Thoracic aorta (tissue), 2 donors: ENCODE data around the gene ZNF688. TPM values are rescaled to one million over a fixed set of nuclear protein-coding genes. Genes with fewer than 3 reads are reported as not detected.

Source experiments
- ATAC-seq: fragments of 150-250 bp; one replicate; pipeline ENCODE4 v1.8.0; 2017; ENCODE audit warnings: low read depth; ENCODE audit not compliant: insufficient number of reproducible peaks, low FRiP score
- DNase-seq: peaks from one replicate; pipeline ENCODE4 v3.0.0-alpha.2; 2020; ENCODE audit warnings: low spot score
- H3K27ac ChIP-seq, 2 donors: fragments of 200-600 bp; sonication (generic); 1 replicate in 1 of 2; 2 replicates in 1 of 2; pipeline ENCODE4 v1.5.1; 2016; ENCODE audit warnings: mild to moderate bottlenecking in 2 of 2, moderate library complexity in 2 of 2
- H3K27me3 ChIP-seq: fragments of 200-600 bp; sonication (generic); replicated peaks from 2 replicates; pipeline ENCODE4 v1.6.0; 2016; ENCODE audit warnings: mild to moderate bottlenecking; ENCODE audit not compliant: insufficient read depth
- H3K36me3 ChIP-seq: fragments of 200-600 bp; sonication (generic); one replicate; pipeline ENCODE4 v1.5.1; 2016
- H3K4me1 ChIP-seq, 2 donors: fragments of 200-600 bp; sonication (generic); 1 replicate in 1 of 2; 2 replicates in 1 of 2; pipeline versions ENCODE4 v1.5.1 to v1.6.0; 2016; ENCODE audit warnings: low read depth in 2 of 2, mild to moderate bottlenecking in 1 of 2; ENCODE audit not compliant: control insufficient read depth in 1 of 2
- H3K4me3 ChIP-seq: fragments of 200-600 bp; sonication (generic); 2 replicates; pipeline ENCODE4 v1.5.1; 2016; ENCODE audit warnings: mild to moderate bottlenecking
- H3K9me3 ChIP-seq: fragments of 200-600 bp; sonication (generic); 2 replicates; pipeline ENCODE4 v1.5.1; 2016
- CTCF ChIP-seq: fragments of 200-600 bp; sonication (generic); IDR thresholded peaks from one replicate; pipeline ENCODE4 v1.5.1; 2019; ENCODE audit warnings: antibody characterized with exemption
- total RNA-seq, 2 donors: library from RNA; depleted of rRNA; stranded (reverse); fragments of >200 nt; gene quantifications; one replicate each; pipeline versions ENCODE4 v1.1.0 to v1.2.3, GENCODE V29; 2016

Gene ZNF688
- total RNA-seq, 2 donors from 2014 or later, result 9.2 to 24.2 TPM

- no peak for TF ChIP-seq CTCF
- Histone ChIP-seq H3K27ac (peak within 1 kb of the TSS; percentile 91 to 94), H3K4me1 (peaks cover 16 to 25% of the 10 kb centered on the region in 2 donors), H3K36me3 (peaks cover 9% of the 10 kb centered on the region), H3K4me3 (peak within 1 kb of the TSS; percentile 74), H3K9me3 (no peaks in the 10 kb centered on the region), H3K27me3 (no peaks in the 10 kb centered on the region)
- DNase-seq (peak; percentile 81), ATAC-seq (peak; percentile 62)
Observed at GRCh38 chr16:30534368-30535105, 37.0 kb downstream of the ZNF688 start, which contains the start of gene ZNF747. Gene ZNF747, minus strand, starts transcription at chr16:30534858. Its CDS starts 179 bp downstream, at chr16:30534679.

GRCh38 chr16:30533748-30534367 is 37.7 kb downstream of the ZNF688 start:
- peaks cover 16 to 25% of the 10 kb centered on the region in 2 donors for H3K4me1 ChIP-seq
- peak overlapping the region; percentile 91 to 94 for H3K27ac ChIP-seq
- no peaks in the 10 kb centered on the region for H3K27me3 ChIP-seq
- TF ChIP-seq CTCF, result no peak
- peaks cover 9% of the 10 kb centered on the region for H3K36me3 ChIP-seq
- ATAC-seq (no peak), DNase-seq (no peak)
- peak overlapping the region; percentile 74 for H3K4me3 ChIP-seq
- H3K9me3 ChIP-seq, result no peaks in the 10 kb centered on the region

GRCh38 chr16:30533146-30533522 is 38.4 kb downstream of the ZNF688 start:
- no peak for ATAC-seq
- Histone ChIP-seq H3K9me3 (no peaks in the 10 kb centered on the region), H3K36me3 (peaks cover 9% of the 10 kb centered on the region), H3K27ac (no peak overlapping the region), H3K27me3 (no peaks in the 10 kb centered on the region), H3K4me1 (peaks cover 16 to 30% of the 10 kb centered on the region in 2 donors), H3K4me3 (no peak overlapping the region)
- DNase-seq, result no peak
- TF ChIP-seq CTCF, result no peak

DNA sequence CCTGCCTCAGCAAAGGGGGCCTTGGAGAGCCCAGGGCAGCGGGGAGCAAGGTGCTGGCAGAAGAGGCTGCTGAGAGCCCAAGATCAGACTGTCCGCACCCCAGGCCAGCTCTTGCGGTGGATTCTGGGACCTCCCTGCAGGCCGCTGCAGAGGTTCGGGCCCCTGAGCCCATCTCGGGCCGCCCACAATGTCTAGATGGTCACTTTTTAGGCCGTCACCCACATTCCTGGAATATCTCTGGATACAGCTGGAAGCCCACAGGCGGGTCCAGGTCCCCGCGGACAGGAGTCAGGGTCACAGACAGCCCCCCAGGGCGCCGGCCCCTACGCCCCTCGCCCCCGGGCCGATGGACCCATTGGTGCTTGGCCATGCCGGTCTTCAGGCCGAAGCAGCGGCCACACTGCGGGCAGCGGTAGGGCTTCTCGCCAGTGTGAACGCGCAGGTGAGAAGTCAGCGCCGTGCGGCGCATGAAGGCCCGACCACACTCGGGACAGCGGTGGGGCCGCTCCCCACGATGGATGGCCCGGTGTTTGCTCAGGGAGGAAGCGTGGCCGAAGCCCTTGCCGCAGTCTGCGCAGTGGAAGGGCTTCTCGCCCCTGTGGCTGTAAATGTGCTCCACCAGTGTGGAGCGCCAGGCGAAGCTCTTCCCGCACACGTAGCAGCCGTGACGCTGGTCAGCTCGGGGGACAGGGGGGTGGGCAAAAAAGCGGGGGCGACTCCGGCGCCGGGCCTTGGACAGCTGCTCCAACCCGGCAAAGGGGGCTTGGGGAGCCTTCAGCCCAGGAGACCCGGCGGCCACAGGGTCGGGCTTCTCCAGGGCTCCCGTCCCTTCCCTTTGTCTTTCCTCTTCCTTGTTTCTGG is 39.0 kb downstream of the ZNF688 start:
- H3K27ac ChIP-seq, result no peak overlapping the region

More for the DNA sequence above, 39.0 kb downstream of the ZNF688 start:
- Histone ChIP-seq H3K9me3 (no peaks in the 10 kb centered on the region), H3K27me3 (no peaks in the 10 kb centered on the region), H3K36me3 (peaks cover 9% of the 10 kb centered on the region), H3K4me1 (peaks cover 19 to 36% of the 10 kb centered on the region in 2 donors), H3K4me3 (no peak overlapping the region)
- TF ChIP-seq CTCF, result no peak
- DNase-seq, result no peak
- ATAC-seq, result no peak
